ENCODE data around the gene MTO1. TPM values are rescaled to one million over a fixed set of nuclear protein-coding genes. Genes with fewer than 3 reads are reported as not detected.

The MTO1 gene
- total and polyA plus RNA-seq, 2 of the 4 experiments (the other 2 are of a cell fraction) = 15.0 to 39.8 TPM

GRCh38 chr6:73505142-73505541 is 43.6 kb downstream of the MTO1 start:
- dilution Hi-C loops (cut with HindIII; ENCODE audit: low sequenced_read_pairs, unreplicated experiment) (no loop called here), in situ Hi-C loops (cut with MboI; ENCODE audit: low sequenced_read_pairs) (no loop called here), intact Hi-C loops (cut with micrococcal nuclease) (no loop called here)
- TF ChIP-seq SMC3 (IDR thresholded peaks at IDR 0.05; ENCODE audit: low read depth, low read length) (no peak), NFE2L2 (IDR thresholded peaks at IDR 0.05; ENCODE audit: low read depth, low read length) (no peak), POLR2A (IDR thresholded peaks at IDR 0.05; ENCODE audit: low read depth, low read length) (no peak), BHLHE40 (IDR thresholded peaks at IDR 0.05; ENCODE audit: low read depth, low read length) (no peak), CTCF (conservative IDR thresholded peaks at IDR 0.05; ENCODE audit: low read depth, low read length) (no peak), MXI1 (IDR thresholded peaks at IDR 0.05; ENCODE audit: borderline replicate concordance, low read depth, low read length) (no peak), ELK1 (IDR thresholded peaks at IDR 0.05; ENCODE audit: borderline replicate concordance, low read depth, low read length) (no peak), CEBPB (IDR thresholded peaks at IDR 0.05; ENCODE audit: low read depth, low read length) (no peak), FOS (IDR thresholded peaks at IDR 0.05; ENCODE audit: low read depth, low read length) (no peak), CHD1 (IDR thresholded peaks at IDR 0.05; ENCODE audit: low read depth, low read length) (no peak), MAFK (IDR thresholded peaks at IDR 0.05; ENCODE audit: low read depth, low read length) (no peak), USF2 (IDR thresholded peaks at IDR 0.05; ENCODE audit: low read depth, low read length) (no peak), RCOR1 (IDR thresholded peaks at IDR 0.05; ENCODE audit: insufficient replicate concordance, low read length) (no peak)
- POLR2A ChIA-PET (ENCODE audit: unreplicated experiment) = no interaction called here
- no peaks in the 10 kb centered on the region for H3K9me1 ChIP-seq (ENCODE audit: insufficient read depth, low read length)
- H3K36me3 ChIP-seq (ENCODE audit: control insufficient read depth, insufficient read depth, low read length) = peaks cover 12% of the 10 kb centered on the region
- no peak overlapping the region for H3K4ac ChIP-seq (ENCODE audit: low read depth, low read length)
- H2AK9ac ChIP-seq (replicated peaks; ENCODE audit: low read depth, low read length, poor library complexity) = no peak overlapping the region
- H3K27ac ChIP-seq (ENCODE audit: insufficient read depth, low read length) = no peak overlapping the region
- BruUV-seq (replicated peaks) = no TSS peak
- H4K91ac ChIP-seq (ENCODE audit: insufficient read depth, low read depth, low read length) = no peak overlapping the region
- H3K14ac ChIP-seq (replicated peaks; ENCODE audit: low read depth, low read length) = no peak overlapping the region
- no peak overlapping the region for H2BK20ac ChIP-seq (ENCODE audit: low read depth, low read length)
- ATAC-seq (ENCODE audit: low read depth) (no peak), DNase-seq (no peak)
- H2AK5ac ChIP-seq (ENCODE audit: low read depth, low read length) = no peak overlapping the region
- 0 out of 2 replicates have a peak, but pooled peaks cover 2% of the 10 kb centered on the region for H3K4me1 ChIP-seq (ENCODE audit: control insufficient read depth, insufficient read depth, low read length)
- H2BK5ac ChIP-seq (ENCODE audit: low read depth, low read length, poor library complexity, severe bottlenecking) = no peak overlapping the region
- no peak overlapping the region for H3K56ac ChIP-seq (ENCODE audit: extremely low read depth, insufficient read depth, low read length)
- H3K9me3 ChIP-seq (ENCODE audit: control insufficient read depth, insufficient read depth, low read length) = no peaks in the 10 kb centered on the region
- CTCF ChIA-PET = no interaction called here
- no peak overlapping the region for H3K18ac ChIP-seq (ENCODE audit: low read depth, low read length)
- no peak overlapping the region for H3K4me3 ChIP-seq (ENCODE audit: insufficient read depth, low read depth, low read length)
- H4K20me1 ChIP-seq (ENCODE audit: insufficient read depth, low read length) = no peaks in the 10 kb centered on the region
- no peak overlapping the region for H3K9ac ChIP-seq (ENCODE audit: low read depth, low read length)
- H2BK15ac ChIP-seq (ENCODE audit: low read depth, low read length) = no peak overlapping the region
- no peak overlapping the region for H4K5ac ChIP-seq (ENCODE audit: low read depth, low read length)
- no peaks in the 10 kb centered on the region for H3K27me3 ChIP-seq (ENCODE audit: control insufficient read depth, insufficient read depth, low read length)
- H2AFZ ChIP-seq (replicated peaks; ENCODE audit: low read length, poor library complexity) = no peak overlapping the region
- H2BK120ac ChIP-seq (ENCODE audit: low read depth, low read length) = no peak overlapping the region
- no peak overlapping the region for H3K23ac ChIP-seq (ENCODE audit: low read depth, low read length)
- H3K79me1 ChIP-seq (ENCODE audit: low read depth in 1 of 2, low read length in 2 of 2) = no peaks in the 10 kb centered on the region
- H3K4me2 ChIP-seq (ENCODE audit: low read depth, low read length) = no peak overlapping the region
- H4K8ac ChIP-seq (ENCODE audit: low read depth in 2 of 2, low read length in 2 of 2) = no peak overlapping the region

Measured in IMR-90 (cell line).